Gastrocnemius medialis (tissue), 4 donors: Measurements from ENCODE around the gene RPS15A. TPM values are rescaled to one million over a fixed set of nuclear protein-coding genes. Genes with fewer than 3 reads are reported as not detected.

ENCODE experiments used
- ATAC-seq, 2 donors: fragments of 150-250 bp; one replicate each; pipeline ENCODE4 v1.9.1; 2016
- DNase-seq, 2 donors: peaks; one replicate each; pipeline ENCODE4 v3.0.0-alpha.2; 2019
- H3K27ac ChIP-seq, 4 donors: fragments of 200-600 bp; sonication (generic); 1 replicate in 1 of 4; 2 replicates in 3 of 4; pipeline ENCODE4 v1.5.1; 2016 to 2018; ENCODE audit warnings: mild to moderate bottlenecking in 2 of 4, moderate library complexity in 1 of 4
- H3K27me3 ChIP-seq, 3 donors: fragments of 200-600 bp; sonication (generic) in 2 of 3; 1 replicate in 1 of 3; 2 replicates in 2 of 3; pipeline versions ENCODE4 v1.5.1 to v1.6.0; 2016 to 2019; ENCODE audit warnings: mild to moderate bottlenecking in 1 of 3, moderate library complexity in 1 of 3
- H3K36me3 ChIP-seq, 2 donors: fragments of 200-600 bp; sonication (generic) in 1 of 2; one replicate each; pipeline ENCODE4 v1.5.1; 2017 to 2018
- H3K4me1 ChIP-seq, 2 donors: fragments of 200-600 bp; sonication (generic) in 1 of 2; one replicate each; pipeline ENCODE4 v1.5.1; 2016 to 2017; ENCODE audit warnings: mild to moderate bottlenecking in 2 of 2
- H3K4me3 ChIP-seq, 4 donors: fragments of 200-600 bp; sonication (generic) in 3 of 4; 1 replicate in 1 of 4; 2 replicates in 3 of 4; pipeline ENCODE4 v1.5.1; 2016 to 2019; ENCODE audit warnings: mild to moderate bottlenecking in 2 of 4
- H3K9me3 ChIP-seq, 3 donors: fragments of 200-600 bp; sonication (generic) in 2 of 3; 1 replicate in 1 of 3; 2 replicates in 2 of 3; pipeline ENCODE4 v1.5.1; 2016 to 2019
- POLR2A ChIP-seq, 2 donors: fragments of 450-650 bp; IDR thresholded peaks; one replicate each; pipeline ENCODE4 v1.6.1; 2017; ENCODE audit warnings: antibody characterized with exemption in 2 of 2, mild to moderate bottlenecking in 2 of 2, moderate library complexity in 2 of 2
- in situ Hi-C, 4 donors: fragments of 200-750 bp; cut with MboI; loops; one replicate each; pipeline versions ENCODE4 v1.15.0 to v1.8.0; 2017; ENCODE audit warnings: low sequenced_read_pairs in 4 of 4
- intact Hi-C: fragments of 100-400 bp; cut with DNase I; formaldehyde crosslinking; loops from one replicate; pipeline ENCODE4 v1.15.1; 2023; ENCODE audit warnings: low total_unique reads
- total RNA-seq, 4 donors: library from RNA; depleted of rRNA; stranded (reverse); fragments of >200 nt; gene quantifications; one replicate each; pipeline versions ENCODE4 v1.1.0 to v1.2.3, GENCODE V29; 2016
- TF ChIP-seq, protein P1 (sequence below), 5 experiments: fragments of 450-650 bp in 3 of 5; fragments of 200-600 bp in 2 of 5; sonication (generic) in 2 of 5; IDR thresholded peaks in 4 of 5; conservative IDR thresholded peaks in 1 of 5; 1 replicate in 4 of 5; 2 replicates in 1 of 5; pipeline ENCODE4 v1.5.1; 2016 to 2019; ENCODE audit warnings: antibody characterized with exemption in 5 of 5, mild to moderate bottlenecking in 3 of 5, moderate library complexity in 3 of 5

Gene RPS15A
- total RNA-seq, 4 donors from 2014 or later, result 1,340 to 2,259 (median 1,706) TPM

- H3K36me3 ChIP-seq, result peaks cover 25 to 100% of the 10 kb centered on the region in 2 donors
- no peak overlapping the region for H3K27ac ChIP-seq
- no peaks in the 10 kb centered on the region for H3K27me3 ChIP-seq
- no peaks in the 10 kb centered on the region for H3K9me3 ChIP-seq
- in situ Hi-C loops, result no loop called here
- ATAC-seq (peak in 1 of 2 donors; percentile 21), DNase-seq (no peak)
- H3K4me1 ChIP-seq, result no peaks in the 10 kb centered on the region
- intact Hi-C loops, result no loop called here
- H3K4me3 ChIP-seq, result no peak overlapping the region
- TF ChIP-seq POLR2A (IDR thresholded peaks at IDR 0.05), result no peak
Observed at GRCh38 chr16:18833707-18834505, 43.8 kb upstream of the RPS15A start.

DNA sequence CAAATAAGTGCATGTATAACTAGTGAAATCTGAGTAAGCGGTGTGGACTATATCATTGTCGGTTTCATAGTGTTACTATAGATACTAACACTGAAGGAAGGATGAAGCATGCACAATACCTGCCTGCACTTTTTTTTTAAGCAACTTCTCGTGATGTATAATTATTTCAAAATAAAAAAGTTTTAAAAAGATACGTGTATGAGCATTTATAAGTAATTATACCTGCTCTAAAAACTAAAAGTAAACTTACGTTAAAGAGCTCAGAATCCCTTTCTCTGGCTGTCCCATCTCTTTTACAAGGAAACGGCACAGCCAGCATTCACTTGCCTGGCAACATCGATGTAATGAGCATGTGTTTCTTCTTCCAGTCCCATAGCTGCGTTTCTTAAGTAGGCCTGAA is 42.5 kb upstream of the RPS15A start:
- intact Hi-C loops (no loop called here), in situ Hi-C loops (no loop called here)
- Histone ChIP-seq H3K36me3 (peaks cover 30 to 100% of the 10 kb centered on the region in 2 donors), H3K27me3 (no peaks in the 10 kb centered on the region), H3K27ac (no peak overlapping the region), H3K4me3 (no peak overlapping the region), H3K4me1 (no peaks in the 10 kb centered on the region), H3K9me3 (no peaks in the 10 kb centered on the region)
- TF ChIP-seq POLR2A (IDR thresholded peaks at IDR 0.05), result no peak
- TF ChIP-seq, protein P1, sequence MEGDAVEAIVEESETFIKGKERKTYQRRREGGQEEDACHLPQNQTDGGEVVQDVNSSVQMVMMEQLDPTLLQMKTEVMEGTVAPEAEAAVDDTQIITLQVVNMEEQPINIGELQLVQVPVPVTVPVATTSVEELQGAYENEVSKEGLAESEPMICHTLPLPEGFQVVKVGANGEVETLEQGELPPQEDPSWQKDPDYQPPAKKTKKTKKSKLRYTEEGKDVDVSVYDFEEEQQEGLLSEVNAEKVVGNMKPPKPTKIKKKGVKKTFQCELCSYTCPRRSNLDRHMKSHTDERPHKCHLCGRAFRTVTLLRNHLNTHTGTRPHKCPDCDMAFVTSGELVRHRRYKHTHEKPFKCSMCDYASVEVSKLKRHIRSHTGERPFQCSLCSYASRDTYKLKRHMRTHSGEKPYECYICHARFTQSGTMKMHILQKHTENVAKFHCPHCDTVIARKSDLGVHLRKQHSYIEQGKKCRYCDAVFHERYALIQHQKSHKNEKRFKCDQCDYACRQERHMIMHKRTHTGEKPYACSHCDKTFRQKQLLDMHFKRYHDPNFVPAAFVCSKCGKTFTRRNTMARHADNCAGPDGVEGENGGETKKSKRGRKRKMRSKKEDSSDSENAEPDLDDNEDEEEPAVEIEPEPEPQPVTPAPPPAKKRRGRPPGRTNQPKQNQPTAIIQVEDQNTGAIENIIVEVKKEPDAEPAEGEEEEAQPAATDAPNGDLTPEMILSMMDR (IDR thresholded peaks at IDR 0.05 in 4 of 5, conservative IDR thresholded peaks at IDR 0.05 in 1 of 5), result no peak
- DNase-seq (no peak), ATAC-seq (no peak)

DNA sequence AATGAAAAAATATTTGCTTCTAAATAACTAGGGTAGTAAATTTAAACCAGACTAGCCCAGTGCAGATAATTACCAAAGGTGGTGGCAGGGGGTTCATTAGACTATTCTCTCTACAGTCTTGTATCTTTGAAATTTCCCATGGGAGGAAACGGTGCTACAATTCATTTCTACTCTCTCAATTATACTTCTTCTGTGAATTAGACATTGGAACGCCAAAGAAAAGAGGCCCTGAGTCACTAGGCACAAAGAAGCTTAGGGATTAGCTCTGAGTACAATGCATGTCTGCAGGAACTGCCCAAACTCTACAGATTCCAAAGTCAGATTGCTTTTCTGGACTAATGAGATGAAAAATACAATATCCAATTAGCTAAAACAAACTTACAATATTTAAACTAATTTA is 41.9 kb upstream of the RPS15A start:
- peaks cover 23 to 99% of the 10 kb centered on the region in 2 donors for H3K36me3 ChIP-seq
- in situ Hi-C loops, result no loop called here
- TF ChIP-seq, protein P1 (IDR thresholded peaks at IDR 0.05 in 4 of 5, conservative IDR thresholded peaks at IDR 0.05 in 1 of 5), result no peak
- TF ChIP-seq POLR2A (IDR thresholded peaks at IDR 0.05), result no peak

GRCh38 chr16:18829251-18829650 is 39.1 kb upstream of the RPS15A start:
- peaks cover 19 to 75% of the 10 kb centered on the region in 2 donors for H3K36me3 ChIP-seq
- H3K27ac ChIP-seq, result no peak overlapping the region
- TF ChIP-seq POLR2A (IDR thresholded peaks at IDR 0.05), result no peak
- TF ChIP-seq, protein P1 (IDR thresholded peaks at IDR 0.05 in 4 of 5, conservative IDR thresholded peaks at IDR 0.05 in 1 of 5), result no peak
- DNase-seq (no peak), ATAC-seq (no peak)
- no peak overlapping the region for H3K4me3 ChIP-seq
- no peaks in the 10 kb centered on the region for H3K9me3 ChIP-seq
- no peaks in the 10 kb centered on the region for H3K27me3 ChIP-seq
- in situ Hi-C loops, result no loop called here
- intact Hi-C loops, result no loop called here
- no peaks in the 10 kb centered on the region for H3K4me1 ChIP-seq

More for the DNA sequence above, 41.9 kb upstream of the RPS15A start:
- Histone ChIP-seq H3K4me3 (no peak overlapping the region), H3K27ac (no peak overlapping the region), H3K27me3 (no peaks in the 10 kb centered on the region), H3K9me3 (no peaks in the 10 kb centered on the region), H3K4me1 (no peaks in the 10 kb centered on the region)
- DNase-seq, result no peak
- intact Hi-C loops, result no loop called here
- no peak for ATAC-seq

GRCh38 chr16:18827890-18828289 is 37.8 kb upstream of the RPS15A start:
- no peak for ATAC-seq
- no peaks in the 10 kb centered on the region for H3K27me3 ChIP-seq
- TF ChIP-seq POLR2A (IDR thresholded peaks at IDR 0.05), result no peak
- TF ChIP-seq, protein P1 (IDR thresholded peaks at IDR 0.05 in 4 of 5, conservative IDR thresholded peaks at IDR 0.05 in 1 of 5), result no peak
- intact Hi-C loops (no loop called here), in situ Hi-C loops (no loop called here)
- no peak overlapping the region for H3K4me3 ChIP-seq
- DNase-seq, result no peak
- no peaks in the 10 kb centered on the region for H3K9me3 ChIP-seq
- H3K27ac ChIP-seq, result no peak overlapping the region
- H3K36me3 ChIP-seq, result peaks cover 17 to 61% of the 10 kb centered on the region in 2 donors
- H3K4me1 ChIP-seq, result no peaks in the 10 kb centered on the region
